Femur (tissue), 1 donor: Measurements from ENCODE around the gene TMEM236.
"Not testable (repeated sequence)": the region's sequence is repeated elsewhere in the genome, so short reads cannot be mapped to it uniquely, and the experiment has no call there.

Source experiments
- DNase-seq: peaks from one replicate; pipeline ENCODE4 v3.0.0-alpha.2; 2017

The TMEM236 gene, protein sequence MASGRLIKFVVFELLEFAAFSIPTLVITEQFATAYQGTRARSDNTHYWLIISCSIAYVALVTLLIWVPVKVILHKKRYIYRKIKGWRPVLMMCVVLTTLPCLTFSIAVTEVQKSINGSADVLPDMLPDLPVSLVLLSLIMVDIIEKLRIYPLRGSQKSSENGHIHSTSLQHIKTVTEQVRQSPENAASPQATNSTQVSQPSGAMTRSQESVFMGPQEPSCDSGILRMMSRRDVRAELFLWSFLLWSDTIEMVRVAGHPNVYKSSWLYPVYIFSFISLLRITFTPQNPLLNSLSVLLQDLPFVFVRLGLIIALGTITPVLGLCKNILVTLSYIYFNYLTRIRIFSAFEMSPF

DNA sequence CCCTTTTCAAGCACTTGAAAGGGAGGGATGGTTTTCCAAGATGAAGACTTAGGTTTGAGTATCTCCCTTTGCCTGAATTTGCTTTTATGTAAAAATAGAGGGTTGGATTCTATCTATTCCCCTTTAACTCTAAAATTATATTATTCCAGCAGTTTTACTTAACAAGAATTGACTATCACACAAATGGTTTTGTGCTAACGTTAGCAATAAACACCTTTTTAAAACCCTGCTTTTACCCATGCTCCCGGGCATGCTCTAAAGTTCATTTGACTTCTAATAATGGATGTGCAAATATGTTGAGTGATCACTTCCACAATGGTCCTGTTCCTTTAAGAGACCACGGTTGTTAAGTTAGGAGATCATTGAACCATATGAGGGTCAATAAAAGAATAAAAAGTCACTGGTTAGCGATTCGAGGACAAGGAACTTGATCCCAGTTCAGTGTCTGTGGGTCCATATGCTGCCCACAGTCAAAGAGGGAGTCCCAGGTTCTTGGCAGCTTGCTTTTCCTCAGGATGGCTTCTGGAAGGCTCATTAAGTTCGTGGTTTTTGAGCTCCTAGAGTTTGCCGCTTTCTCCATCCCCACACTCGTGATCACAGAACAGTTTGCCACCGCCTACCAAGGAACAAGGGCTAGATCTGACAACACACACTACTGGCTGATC, at the start of gene TMEM236:
Gene TMEM236 (plus strand): TSS at position 421 of the 665 bp plus-strand sequence. CDS start 95 bp downstream, at position 516.
- no peak for DNase-seq

DNA sequence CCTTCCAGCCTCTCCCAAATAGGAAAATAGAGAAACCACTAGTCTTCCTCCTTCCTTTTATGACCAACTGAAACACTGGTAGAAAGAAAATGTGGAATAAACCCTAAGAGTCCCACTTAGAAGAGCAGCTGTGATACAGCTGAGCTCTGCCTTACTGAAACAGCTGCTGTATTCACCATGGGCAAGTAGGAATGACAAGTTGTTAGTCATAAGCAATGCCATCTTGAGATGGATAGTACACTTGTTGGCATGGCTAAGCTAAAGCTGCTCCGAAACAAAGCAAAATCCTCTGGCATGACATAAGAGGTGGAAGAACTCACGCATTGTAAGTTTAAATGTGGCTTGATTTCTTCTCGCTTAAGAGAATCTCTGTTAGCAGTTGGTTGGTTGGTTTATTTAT, 48.3 kb upstream of the TMEM236 start:
- DNase-seq = no peak

GRCh38 chr10:17708821-17709220, 43.2 kb upstream of the TMEM236 start:
- no peak for DNase-seq

- no peak for DNase-seq
Measured at GRCh38 chr10:17709492-17709891, 42.5 kb upstream of the TMEM236 start.

- no peak for DNase-seq
Measured at GRCh38 chr10:17710181-17710580, 41.8 kb upstream of the TMEM236 start.

DNA sequence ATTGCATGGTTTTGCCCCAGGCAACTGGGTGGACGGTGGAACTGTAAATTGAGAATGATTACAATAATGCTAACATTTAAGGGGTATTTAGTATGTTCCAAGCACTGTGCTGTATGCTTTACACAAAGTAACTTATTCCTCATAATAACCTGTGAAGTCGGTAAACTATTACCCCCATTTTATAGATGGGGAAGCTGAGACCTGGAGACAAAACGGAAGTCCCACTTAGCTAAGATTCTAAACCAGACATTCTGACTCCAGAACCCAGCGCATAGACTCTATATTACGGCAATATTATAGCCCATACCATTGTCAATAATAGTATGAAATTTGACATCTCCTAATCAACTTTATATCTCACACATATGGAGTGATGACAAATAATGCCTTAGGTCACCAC, 39.9 kb upstream of the TMEM236 start:
- no peak for DNase-seq

DNA sequence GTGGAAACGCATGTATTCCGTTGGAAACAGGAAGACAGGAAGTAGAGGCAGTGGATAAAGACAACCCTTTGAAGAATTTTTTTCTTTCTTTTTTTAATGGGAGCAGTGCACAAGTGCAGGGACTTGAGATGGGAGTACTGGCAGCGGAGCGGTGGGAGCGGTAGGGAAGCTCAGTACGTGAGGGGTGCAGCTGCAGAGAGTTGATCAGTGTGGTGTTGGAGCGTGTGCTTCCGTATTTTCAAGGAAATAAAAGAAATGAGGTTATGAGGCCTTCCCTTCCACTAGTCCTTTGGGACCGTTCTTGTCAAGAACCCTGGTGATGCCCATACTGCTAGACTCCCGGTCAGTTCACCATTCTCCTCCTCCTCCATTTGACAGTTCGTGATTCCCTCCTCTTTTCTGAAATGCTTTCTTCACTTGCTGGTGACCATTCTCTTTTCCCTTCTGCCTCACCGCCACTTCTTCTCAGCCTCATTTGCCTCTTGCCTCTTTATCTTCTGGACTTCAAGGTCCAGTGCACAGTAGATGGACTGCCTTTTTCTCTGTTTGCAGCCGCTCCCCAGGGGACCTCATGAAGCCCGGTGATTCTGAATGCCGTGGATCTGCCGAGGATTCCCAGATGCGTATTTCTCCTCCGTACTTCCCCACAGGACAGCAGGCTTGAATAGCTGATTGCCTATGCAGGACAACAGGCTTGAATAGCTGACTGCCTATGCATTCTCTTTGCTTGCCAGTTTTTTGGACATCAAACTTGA, 39.1 kb upstream of the TMEM236 start:
- DNase-seq = no peak

DNA sequence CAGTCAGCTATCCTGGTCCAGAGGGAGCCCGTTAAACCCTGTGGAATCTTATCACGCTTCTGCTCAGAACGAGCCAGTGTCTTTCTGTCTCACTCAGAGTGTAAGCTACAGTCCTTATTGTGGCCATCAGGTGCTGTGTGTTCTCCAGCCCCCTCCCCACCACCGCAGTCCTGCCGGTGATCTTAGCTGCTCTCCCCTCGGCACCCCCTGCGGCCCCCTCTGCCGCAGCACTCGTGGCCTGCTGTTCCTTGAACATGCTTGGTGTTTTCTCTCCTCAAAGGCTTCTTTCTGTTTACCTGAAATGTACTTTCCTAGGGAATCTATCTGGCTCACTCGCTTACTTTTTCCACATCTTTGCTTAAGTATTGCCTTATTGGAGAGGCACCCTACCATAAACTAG, 38.2 kb upstream of the TMEM236 start:
- no peak for DNase-seq

GRCh38 chr10:17716161-17716560, 35.8 kb upstream of the TMEM236 start:
- DNase-seq = no peak

DNA sequence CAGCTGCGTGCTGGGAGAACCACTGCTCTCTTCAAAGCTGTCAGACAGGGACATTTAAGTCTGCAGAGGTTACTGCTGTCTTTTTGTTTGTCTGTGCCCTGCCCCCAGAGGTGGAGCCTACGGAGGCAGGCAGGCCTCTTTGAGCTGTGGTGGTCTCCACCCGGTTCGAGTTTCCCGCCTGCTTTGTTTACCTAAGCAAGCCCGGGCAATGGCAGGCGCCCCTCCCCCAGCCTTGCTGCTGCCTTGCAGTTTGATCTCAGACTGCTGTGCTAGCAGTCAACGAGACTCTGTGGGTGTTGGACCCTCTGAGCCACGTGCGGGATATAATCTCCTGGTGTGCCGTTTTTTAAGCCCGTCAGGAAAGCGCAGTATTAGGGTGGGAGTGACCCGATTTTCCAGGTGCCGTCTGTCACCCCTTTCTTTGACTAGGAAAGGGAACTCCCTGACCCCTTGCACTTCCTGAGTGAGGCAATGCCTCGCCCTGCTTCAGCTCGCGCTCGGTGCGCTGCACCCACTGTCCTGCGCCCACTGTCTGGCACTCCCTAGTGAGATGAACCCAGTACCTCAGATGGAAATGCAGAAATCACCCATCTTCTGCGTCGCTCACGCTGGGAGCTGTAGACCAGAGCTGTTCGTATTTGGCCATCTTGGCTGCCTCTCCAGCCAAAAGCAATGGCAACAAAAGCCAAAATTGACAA, 29.5 kb upstream of the TMEM236 start:
- DNase-seq = not testable (repeated sequence)

DNA sequence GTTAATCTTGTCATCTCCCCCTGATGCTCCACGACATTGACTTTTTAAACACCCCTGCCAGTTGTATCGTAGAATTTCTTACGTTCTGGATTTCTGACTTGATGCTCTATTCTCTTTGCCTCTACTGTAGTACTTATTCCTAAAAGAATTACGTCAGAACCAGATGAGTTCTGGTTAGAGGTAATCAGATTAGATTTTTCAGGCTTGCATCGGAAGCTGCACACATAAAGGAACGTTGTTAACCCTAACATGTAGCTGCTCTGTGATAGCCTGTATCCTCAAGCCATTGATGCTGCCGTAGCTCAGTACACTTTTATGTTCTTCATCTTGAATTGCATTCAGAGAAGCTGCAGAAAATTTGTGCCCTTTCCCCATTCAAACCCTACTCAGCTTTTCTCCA, 26.3 kb upstream of the TMEM236 start:
- no peak for DNase-seq

- DNase-seq = no peak
Measured at GRCh38 chr10:17729630-17730029, 22.4 kb upstream of the TMEM236 start.

- no peak for DNase-seq
Measured at GRCh38 chr10:17730667-17731066, 21.3 kb upstream of the TMEM236 start.

DNA sequence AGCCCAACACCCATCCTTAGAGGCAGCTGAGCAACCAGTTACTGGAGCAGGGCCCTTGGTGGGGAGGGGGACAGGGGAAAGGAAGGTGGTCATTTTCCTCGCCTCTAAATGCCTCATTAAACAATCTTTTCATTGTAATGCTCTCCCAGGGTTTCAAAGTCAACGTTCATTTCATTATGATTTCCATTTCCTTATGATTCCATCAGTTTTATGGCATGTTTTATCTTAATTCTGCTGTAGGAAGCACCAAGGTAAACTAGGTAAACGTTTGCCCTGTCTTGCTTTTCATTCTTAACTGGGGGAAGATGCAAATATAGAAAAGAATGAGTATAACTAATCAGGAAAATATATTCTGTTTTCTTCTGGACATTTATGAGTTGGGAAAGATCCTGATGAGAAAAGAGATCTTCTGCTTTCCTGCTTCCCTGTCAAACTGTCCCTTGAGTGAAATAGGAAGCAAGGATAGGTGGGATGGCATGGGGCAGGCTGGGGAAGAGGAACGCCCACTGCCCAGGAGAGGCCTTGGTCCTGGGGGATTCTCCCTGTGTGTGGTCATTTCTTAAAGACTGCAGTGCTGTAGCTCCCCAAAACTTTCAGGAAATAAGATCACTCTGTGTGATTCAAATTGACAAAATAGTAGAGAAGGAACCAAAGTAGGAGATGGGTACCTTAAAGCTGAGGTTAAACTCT, 20.5 kb upstream of the TMEM236 start:
- no peak for DNase-seq

DNA sequence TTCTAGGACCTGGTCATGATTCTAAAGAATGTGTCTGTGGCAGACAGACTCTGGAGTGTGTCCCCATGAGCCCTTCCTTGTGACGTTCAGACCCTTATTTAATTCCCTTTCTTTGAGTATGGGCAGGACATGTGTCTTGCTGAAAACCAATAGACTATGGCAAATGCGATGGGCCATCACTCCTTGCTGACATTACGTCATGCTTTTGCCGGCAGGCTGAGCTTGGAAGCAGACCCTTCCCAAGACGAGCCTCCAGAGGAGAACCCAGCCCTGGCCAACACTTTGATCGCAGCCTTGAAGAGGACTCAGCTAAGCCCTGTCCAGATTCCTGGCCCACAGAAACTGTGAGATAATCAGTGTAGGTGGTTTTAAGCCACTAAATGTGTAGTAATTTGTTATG, 18.4 kb upstream of the TMEM236 start:
- DNase-seq = no peak

DNA sequence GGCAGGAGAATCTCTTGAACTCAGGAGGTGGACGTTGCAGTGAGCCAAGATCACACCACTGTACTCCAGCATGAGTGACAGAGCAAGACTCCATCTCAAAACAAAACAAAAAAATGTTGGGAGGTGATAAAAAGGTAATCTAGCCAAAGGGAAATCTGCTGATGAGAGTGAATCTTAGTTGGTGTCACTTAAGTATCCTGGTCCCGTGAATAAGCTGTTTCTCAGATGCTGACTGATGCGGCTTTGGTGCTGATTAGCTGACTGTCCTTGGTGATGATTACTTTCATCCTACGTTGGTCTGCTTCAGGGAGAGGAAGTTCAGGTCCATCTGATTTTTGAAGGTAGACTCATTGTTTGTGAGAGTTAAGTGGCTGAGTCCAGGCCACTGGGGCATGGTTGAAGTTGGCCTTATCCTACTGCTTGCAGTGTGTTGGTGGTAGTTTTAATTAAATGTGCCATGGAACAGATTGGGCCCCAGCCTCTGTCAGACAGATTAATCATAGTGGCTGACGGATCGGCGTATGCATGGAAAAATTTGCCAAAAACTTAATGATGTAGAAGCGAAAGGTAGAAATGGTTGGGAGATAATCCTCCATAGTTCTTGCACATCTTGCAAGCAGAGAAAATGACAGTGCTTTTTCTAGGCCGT, 17.4 kb upstream of the TMEM236 start:
- no peak for DNase-seq

- DNase-seq = no peak
Measured at GRCh38 chr10:17735166-17735941, 16.6 kb upstream of the TMEM236 start.

- no peak for DNase-seq
Measured at GRCh38 chr10:17736223-17736622, 15.8 kb upstream of the TMEM236 start.

GRCh38 chr10:17737027-17737965, 14.7 kb upstream of the TMEM236 start:
- DNase-seq = no peak

- DNase-seq = no peak
Measured at GRCh38 chr10:17740668-17741067, 11.3 kb upstream of the TMEM236 start.
